ENCODE measurements around the gene CRYZL1. TPM values are rescaled to one million over a fixed set of nuclear protein-coding genes. Genes with fewer than 3 reads are reported as not detected.

Gene CRYZL1
- total and polyA plus RNA-seq, 12 donors: 14.0 to 69.5 (median 33.4) TPM

Other genes with a start within 250 kb of the CRYZL1 start
- 10 to 100 TPM; 44.5 to 75.8 (median 60.8) TPM for gene IFNGR2, start 238.3 kb downstream of the CRYZL1 start, total RNA-seq
- gene IFNGR2, start 238.3 kb downstream of the CRYZL1 start, polyA plus RNA-seq: 10 to 100 TPM; 50.3 to 87.4 (median 57.4) TPM
- gene TMEM50B, start 161.8 kb downstream of the CRYZL1 start, total RNA-seq: 10 to 100 TPM; 27.7 to 85.5 (median 41.4) TPM
- gene TMEM50B, start 161.8 kb downstream of the CRYZL1 start, polyA plus RNA-seq: 100 to 1,000 TPM in 1 of 3 donors, 10 to 100 TPM in 2; 45.3 to 122 (median 53.3) TPM
- gene DNAJC28, start 150.0 kb downstream of the CRYZL1 start, total RNA-seq: 1 to 10 TPM; 2.4 to 9.1 (median 4.1) TPM
- 1 to 10 TPM; 2.4 to 6.8 (median 3.3) TPM for gene DNAJC28, start 150.0 kb downstream of the CRYZL1 start, polyA plus RNA-seq
- gene GART, start 99.6 kb downstream of the CRYZL1 start, total RNA-seq: 10 to 100 TPM; 41.6 to 71.4 (median 61.9) TPM
- gene GART, start 99.6 kb downstream of the CRYZL1 start, polyA plus RNA-seq: 10 to 100 TPM; 15.1 to 80.8 (median 17.5) TPM
- 100 to 1,000 TPM; 128 to 263 (median 204) TPM for gene SON, start 98.7 kb downstream of the CRYZL1 start, total RNA-seq
- gene SON, start 98.7 kb downstream of the CRYZL1 start, polyA plus RNA-seq: 100 to 1,000 TPM; 246 to 386 (median 284) TPM
- 10 to 100 TPM in 1 of 9 donors, 1 to 10 TPM in 8; 3.3 to 12.3 (median 5.0) TPM for gene DONSON, start 53.1 kb downstream of the CRYZL1 start, total RNA-seq
- 10 to 100 TPM in 2 of 3 donors, 1 to 10 TPM in 1; 8.2 to 34.3 (median 12.1) TPM for gene DONSON, start 53.1 kb downstream of the CRYZL1 start, polyA plus RNA-seq
- gene ITSN1, start 760 bp upstream of the CRYZL1 start, total RNA-seq: 10 to 100 TPM; 31.6 to 60.5 (median 38.1) TPM
- 10 to 100 TPM; 20.0 to 39.7 (median 34.7) TPM for gene ITSN1, start 760 bp upstream of the CRYZL1 start, polyA plus RNA-seq